GM18951 (cell line): Measurements from ENCODE around the gene DIS3L2.
"Not testable (repeated sequence)": the region's sequence is repeated elsewhere in the genome, so short reads cannot be mapped to it uniquely, and the experiment has no call there.

Source experiments
- POLR2A ChIP-seq: IDR thresholded peaks from 4 replicates; pipeline ENCODE4 v1.6.1; 2011; ENCODE audit warnings: mild to moderate bottlenecking; ENCODE audit not compliant: insufficient read length, insufficient read depth; ENCODE audit errors: extremely low read depth
- in situ Hi-C: fragments of 300-500 bp; cut with MboI; formaldehyde crosslinking; loops from one replicate; pipeline ENCODE4 v1.12.0; 2022; ENCODE audit warnings: low sequenced_read_pairs, mixed read lengths, inconsistent platforms; ENCODE audit not compliant: unreplicated experiment

DIS3L2 gene

DNA sequence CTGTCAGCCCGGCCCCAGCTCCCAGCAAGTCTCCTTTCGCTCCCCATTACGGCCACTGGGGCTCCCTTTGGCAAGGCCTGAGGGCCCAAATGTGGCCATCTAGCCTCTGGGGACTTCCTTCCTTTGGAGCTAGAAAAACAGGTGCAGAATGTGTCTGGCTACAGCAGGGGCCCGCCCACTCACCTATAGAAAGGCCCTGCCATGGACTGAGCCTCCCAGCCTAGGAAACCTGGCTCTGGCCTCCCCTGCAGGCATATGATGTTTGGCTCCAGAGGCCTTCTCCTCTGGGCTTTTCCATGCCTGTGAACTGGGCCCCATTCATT is 361.8 kb downstream of the DIS3L2 start:
- no peak for TF ChIP-seq POLR2A
- in situ Hi-C loops, result loop anchor here (10.0 kb wide), 1 partner anchor 388 kb away; no protein-coding TSS in a partner anchor

DNA sequence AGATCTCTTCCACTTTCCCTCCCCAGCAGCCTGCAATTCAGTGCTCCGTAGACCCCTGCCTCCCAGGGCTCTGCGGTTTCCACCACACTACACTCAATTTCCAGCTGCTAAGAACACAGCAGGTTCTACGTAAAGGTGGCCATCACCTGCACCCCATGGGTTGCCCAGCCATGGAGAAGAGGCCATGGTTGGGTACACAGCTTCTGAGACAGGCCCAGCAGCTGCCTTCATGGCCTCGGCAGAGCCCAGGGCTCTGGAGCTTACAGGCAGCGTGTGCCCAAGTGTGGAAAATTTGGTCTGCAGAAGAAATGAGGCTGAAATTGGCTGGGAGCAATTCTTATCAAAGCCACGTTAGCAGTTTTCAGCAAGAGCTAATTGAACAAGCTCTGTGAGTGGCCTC is 362.5 kb downstream of the DIS3L2 start:
- in situ Hi-C loops, result loop anchor here (10.0 kb wide), 1 partner anchor 389 kb away; no protein-coding TSS in a partner anchor

DNA sequence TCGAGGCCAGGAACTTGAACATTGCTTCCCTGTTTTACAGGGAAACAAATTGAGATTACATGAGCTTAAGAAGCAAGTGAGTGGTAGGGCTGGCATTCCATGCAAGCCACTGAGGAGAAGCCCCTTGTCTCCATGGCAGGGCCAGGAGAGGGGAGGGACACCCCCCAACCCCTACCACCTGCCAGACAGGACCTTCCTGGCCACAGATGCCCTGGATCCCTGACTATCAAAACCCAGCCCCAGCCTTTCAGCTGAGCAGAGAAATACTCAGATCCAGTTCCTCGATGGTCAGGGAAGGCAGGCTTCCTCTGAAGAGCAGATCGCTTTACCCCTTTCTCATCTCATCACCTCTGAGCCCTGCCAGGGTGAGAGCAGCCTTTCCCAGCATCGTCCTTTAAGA is 363.3 kb downstream of the DIS3L2 start:
- no peak for TF ChIP-seq POLR2A
- in situ Hi-C loops, result loop anchor here (5.0 to 10.0 kb wide), 2 partner anchors 113 to 390 kb away; no protein-coding TSS in a partner anchor

DNA sequence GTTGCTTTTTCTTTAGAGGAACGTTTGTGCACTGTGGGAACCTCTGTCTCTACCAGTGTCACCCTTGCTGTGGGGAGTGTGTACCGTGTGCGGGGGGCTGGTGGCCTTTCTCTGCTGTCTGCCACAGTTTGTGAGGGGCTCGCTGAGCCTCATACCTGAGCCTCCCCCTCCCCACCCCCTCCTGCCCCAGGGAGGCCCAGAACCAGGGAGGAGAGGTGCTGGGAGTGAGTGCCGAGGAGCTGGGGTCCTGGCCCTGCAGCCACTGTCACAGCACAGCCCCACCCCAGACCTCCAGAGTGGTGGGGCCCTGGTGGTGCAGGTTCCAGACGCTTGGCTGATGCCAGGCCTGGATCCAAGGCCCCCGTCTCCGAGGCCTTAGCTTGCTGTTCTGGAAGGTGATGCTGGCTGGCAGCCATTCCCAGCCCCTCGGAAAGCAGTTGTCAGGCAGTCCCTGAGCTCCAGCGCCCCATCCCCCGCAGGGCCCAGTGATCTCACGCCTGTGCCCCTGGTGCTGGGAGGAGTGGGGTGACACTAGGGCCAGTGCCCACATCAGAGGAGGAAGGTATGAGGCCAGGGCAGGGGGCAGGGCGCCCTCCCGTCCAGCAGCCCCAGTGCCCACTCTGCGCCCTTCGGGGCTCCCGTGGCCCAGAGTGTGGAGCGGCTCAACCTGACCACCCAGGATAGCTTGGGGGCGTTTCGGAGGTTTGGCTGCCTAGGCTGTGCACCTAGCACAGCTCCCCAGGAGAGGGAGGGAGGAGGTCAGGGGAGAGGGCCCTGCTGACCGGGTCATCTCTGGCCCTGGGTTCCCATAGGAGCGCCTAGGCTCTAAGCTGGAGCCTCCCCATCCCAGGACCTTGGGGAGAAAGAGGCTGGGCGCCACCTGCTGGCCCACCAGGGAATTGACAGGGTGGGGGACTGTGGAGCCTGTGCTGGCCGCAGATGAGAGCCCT is 364.1 kb downstream of the DIS3L2 start:
- no peak for TF ChIP-seq POLR2A
- in situ Hi-C loops, result loop anchor here (5.0 to 10.0 kb wide), 2 partner anchors 112 to 391 kb away; no protein-coding TSS in a partner anchor

DNA sequence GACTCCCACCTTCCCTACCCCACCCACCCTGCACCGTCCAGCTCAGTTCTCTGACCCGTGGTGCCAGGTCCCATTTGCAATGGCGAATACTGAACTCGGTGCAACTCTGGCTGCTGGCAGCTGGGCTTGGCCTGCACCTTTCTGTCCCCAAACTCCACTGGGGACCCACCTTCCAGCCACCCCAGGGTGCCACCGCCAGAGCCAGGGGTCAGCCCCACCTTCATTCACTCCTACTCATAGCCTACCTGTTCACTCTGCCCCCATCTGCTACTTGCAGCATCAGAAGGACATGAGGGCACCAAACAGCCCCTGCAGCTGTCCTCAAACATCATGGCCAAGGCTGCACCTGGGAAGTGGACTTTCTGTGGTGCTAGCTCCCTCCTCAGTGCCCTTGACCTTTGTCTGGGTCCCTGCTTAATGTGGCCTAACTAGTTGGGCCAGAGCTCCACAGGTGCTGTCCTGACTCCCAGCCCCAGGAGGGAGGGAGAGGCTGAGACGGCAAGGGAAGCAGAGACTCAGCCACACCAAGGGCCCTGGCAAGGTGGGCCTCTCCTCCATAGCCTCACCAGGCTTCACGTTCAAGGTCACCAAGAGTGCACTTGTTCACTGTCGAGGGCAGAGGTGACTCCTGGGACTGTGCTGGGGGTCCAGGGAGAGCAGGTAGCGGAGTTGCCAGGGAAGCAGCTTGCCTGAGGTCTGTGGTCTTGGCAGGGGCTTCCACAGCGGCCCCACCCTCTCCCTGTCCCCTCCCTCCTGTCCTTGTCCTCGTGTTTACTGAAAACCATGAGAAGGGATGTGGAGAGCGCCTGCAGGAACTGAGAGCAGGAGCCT is 365.0 kb downstream of the DIS3L2 start:
- in situ Hi-C loops, result loop anchor here (5.0 to 10.0 kb wide), 2 partner anchors 111 to 392 kb away; no protein-coding TSS in a partner anchor

DNA sequence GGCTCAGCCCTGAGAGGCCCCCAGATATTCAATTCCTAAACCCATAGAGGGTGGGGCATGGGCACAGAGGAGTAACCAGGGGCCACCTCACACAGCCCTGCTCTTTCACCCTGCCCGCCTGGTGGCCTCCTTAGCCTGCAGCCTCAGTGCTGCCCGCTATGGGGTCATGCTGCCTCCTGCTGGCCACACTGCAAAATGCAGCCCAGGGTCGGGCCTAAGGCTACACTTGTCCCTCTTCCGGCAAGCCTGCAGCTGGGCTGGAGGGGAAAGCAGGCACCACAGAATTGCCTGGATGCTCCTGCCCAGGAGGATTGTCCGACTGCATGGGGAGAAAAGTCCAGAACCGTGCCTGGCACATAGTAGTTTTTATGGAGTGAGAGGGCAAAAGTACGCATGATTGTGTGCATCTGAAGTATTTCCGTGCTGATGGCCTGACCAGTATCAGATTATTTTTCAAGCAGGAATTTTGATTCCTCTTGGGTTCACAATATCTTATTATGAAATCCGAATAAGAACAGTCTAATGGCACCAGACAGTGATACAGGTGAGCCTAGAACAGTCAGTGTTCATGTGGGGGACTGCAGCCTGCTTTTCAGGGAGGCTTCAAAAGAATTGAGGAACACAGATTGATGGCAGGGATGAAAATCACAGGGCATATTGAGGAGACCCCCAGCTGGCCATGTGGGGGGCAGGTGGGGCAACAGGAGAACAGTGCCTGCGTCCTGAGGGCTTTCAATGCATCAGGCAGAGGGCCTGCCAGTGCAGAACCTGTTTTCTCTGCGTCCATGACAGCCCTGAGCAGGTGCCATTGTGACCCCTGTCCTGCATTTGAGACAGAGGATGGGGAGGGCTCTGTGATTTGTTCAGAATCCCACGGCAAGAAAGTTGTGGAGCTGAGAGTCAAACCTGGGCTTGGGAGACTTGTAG is 365.9 kb downstream of the DIS3L2 start:
- in situ Hi-C loops, result loop anchor here (5.0 to 10.0 kb wide), 2 partner anchors 110 to 393 kb away; no protein-coding TSS in a partner anchor
- TF ChIP-seq POLR2A, result no peak

DNA sequence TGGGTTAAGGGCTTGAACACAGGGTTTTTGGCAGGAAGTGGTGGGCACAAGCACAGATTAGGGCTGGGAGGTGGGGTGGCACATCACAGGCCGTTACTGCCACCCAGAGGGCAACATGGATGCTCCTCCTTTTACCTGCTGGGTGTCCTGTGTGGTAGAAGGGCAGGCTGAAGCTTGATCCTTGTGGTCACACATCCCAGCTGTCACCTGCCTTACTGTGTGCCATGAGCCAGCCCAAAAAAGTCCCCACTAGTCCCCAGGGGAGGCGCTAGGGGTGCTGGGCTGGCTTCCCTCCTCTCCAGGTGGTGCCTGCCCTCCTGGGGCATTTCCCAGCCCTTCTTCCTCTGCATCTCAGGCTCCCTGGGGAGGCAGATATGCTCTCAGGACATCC is 366.5 kb downstream of the DIS3L2 start:
- TF ChIP-seq POLR2A, result no peak
- in situ Hi-C loops, result loop anchor here (5.0 to 10.0 kb wide), 2 partner anchors 109 to 393 kb away; no protein-coding TSS in a partner anchor

DNA sequence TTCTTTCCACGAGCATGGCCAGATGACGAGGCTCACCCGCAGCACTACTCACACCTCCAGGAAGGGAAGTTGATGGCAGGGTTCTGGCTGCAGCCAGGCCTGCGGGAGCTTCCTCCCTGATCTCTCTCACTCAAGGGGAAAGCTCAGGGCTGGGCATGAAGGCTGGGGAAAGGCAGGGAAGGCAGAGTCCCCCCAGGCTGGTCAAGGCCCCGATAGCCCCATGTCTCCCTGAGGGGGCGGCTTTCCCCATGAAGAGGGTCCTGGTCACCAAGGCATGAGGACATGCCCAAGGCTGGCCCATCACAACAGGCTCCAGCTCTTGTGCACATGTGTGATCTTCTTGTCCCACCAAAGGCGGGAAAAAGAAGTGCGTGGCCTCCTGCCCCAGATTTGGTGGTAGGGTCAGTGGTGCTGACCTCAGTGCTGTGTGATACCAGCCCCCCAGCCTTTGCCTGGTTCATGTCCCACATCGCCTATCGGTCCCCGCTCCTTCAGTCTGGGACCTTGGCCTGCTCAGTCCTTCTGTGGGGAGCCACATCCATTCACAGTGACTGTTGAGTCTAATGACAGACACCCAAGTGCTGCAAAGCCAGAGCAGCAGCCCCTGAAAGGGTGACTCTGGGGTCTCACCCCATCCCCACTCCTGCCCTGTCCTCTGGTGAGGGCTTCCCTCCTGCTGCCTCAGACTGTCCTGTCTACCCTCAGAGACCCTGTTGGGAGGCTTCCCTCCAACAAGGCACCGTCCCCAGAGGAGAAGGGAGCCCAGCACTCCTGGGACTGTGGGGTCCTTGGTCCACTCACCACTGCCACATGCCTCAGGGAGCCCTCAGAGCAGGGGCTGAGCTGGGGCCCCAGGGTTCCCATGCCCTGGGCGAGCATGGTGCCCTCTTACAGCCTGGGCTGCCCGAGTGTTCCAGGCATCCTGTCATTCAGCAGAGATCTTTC is 367.3 kb downstream of the DIS3L2 start:
- in situ Hi-C loops, result loop anchor here (5.0 to 10.0 kb wide), 2 partner anchors 109 to 394 kb away; no protein-coding TSS in a partner anchor
- no peak for TF ChIP-seq POLR2A

DNA sequence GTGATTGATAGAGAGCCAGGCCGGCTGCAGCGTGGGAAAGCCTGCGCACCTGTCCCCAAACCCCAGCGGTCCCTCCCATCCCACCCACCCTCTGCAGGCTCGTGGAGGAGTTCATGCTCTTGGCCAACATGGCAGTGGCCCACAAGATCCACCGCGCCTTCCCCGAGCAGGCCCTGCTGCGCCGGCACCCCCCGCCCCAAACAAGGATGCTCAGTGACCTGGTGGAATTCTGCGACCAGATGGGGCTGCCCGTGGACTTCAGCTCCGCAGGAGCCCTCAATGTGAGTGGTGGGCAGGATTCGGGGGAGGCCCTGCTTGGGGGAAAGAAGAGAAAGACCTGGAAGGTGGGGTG is 368.2 kb downstream of the DIS3L2 start:
- in situ Hi-C loops, result loop anchor here (5.0 to 10.0 kb wide), 2 partner anchors 108 to 395 kb away; no protein-coding TSS in a partner anchor
- no peak for TF ChIP-seq POLR2A

DNA sequence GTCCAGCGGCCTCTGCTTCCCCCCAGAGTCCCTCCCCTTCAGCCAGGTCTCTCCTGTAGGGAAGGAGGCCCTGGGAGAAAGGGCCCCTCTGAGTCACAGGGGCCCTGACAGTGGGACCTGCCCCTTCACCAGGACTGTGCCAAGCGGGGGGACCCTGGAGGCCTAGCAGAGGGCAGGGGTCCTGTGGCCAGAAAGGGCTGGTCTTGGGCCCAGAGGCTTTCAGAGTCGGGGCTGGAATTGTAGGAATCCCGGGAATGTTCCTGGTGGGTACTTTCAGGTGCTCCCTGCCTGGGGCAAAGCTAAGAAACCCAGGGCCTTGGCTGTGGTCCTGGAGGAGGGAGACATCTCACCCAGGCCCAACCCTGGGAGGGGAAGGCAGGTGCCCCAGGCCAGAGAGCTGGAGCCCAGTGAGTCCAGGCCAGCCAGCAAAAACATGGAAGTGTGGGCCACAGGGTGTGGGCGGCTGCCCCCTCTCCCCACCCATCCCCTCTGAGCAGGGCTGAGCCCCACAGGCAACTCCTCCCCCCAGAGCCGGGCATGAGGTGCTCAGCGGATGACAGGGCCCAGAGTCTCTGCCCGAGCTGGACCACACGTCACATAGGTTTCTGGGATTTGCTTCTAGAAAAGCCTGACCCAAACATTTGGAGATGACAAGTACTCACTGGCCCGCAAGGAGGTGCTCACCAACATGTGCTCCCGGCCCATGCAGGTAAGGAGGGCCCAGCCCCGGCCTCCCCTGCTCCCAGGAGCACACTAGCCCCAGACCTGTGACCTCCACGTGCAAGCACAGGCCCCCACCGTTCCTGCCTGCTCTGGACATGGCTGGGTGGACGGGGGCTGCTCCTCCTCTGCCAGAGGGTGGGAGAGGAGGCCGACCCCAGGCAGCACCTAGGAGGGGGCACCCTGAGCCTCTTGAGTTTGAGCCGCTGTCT is 368.8 kb downstream of the DIS3L2 start:
- in situ Hi-C loops, result no loop called here
- TF ChIP-seq POLR2A, result no peak

DNA sequence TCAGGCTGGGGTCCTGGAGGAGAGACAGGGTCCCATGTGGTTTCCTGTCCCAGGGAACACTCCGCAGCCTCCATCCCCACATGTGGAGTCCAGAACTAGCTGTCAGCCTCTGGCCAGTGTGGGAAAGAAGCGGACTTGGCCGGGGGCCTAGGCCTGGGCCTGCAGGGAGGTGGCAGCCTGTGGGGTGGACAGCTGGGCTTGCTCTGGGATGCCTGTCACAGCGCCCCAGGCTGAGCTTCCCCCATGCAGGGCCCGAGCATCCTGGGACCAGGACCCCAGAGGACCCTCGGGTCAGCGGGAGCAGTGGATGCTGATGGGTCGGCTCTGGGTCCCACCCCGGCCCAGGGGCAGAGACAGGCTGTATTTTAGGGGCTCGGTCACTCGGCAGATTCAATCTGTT is 369.5 kb downstream of the DIS3L2 start:
- in situ Hi-C loops, result not testable (repeated sequence)

DNA sequence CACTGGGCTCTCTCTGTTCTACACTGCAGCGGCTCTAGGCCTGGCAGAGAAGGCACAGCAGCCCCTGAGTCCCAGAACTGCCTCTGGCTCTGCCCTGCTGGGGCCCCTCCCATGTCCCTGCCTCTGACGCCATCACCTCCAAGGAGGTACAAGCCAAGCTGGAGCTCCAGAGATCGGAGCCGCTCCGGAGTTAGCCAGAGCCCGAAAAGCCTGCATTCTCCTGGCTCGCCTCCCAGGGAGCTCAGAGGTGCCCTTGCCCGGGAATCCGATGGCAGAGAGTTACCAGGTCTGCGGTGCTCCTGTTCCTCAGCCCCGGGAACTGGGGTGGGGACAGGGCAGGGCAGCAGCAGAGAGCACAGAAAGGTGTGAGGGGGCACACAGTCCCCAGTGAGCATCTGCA is 370.1 kb downstream of the DIS3L2 start:
- in situ Hi-C loops, result not testable (repeated sequence)

DNA sequence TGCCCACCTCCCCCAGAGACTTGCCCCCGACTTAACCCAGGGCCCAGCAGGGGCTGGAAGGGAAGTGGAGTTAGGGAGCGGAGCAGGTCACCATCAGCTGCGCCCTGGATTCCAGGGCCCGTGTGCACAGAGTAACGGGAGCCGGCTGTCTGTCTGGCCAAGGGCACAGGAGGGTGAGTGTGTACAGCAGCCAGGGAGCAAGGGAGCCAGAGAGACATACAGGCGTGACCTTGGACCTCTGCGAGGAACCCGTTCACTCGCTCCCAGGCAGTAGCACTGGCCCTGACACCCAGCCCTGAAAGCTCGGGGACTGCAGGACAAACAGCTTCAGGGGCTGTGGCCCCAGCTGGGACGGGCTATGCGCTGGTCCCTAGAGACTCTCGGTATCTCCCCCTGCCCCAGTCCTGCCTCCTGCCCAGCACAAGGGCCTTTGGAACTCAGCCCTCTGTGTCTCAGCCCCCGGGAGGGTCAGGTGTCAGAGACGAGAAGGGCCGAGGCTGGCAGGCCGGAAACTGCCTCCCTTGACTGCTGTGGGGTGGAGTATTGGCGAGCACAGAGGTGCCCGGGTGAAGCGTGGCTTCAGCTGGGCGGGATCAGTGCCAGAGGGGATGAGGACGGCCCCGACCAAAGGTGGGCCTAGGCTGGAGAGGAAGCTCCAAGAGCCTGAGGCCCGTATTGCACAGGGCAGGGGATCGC is 370.9 kb downstream of the DIS3L2 start:
- in situ Hi-C loops, result not testable (repeated sequence)
